Endothelial cell of umbilical vein (primary cell): ENCODE data around the gene RETNLB. TPM values are rescaled to one million over a fixed set of nuclear protein-coding genes. Genes with fewer than 3 reads are reported as not detected.

Experiments used
- BruUV-seq: library from RNA; stranded (reverse); fragments of 400-500 nt; replicated peaks from 2 replicates; lab custom pipeline; 2021; lab: Mats Ljungman, UMichigan
- CTCF ChIA-PET: fragments of 300-600, 350-600 bp; sonication (Branson Sonifier 250); formaldehyde crosslinking; loops from one replicate; lab custom pipeline; 2021; ENCODE audit warnings: antibody characterized with exemption, inconsistent platforms; lab: Charles Lee
- POLR2A ChIA-PET: fragments of 300-600, 350-600 bp; sonication (Branson Sonifier 250); formaldehyde crosslinking; loops from one replicate; lab custom pipeline; 2021; ENCODE audit warnings: antibody characterized with exemption, inconsistent platforms; lab: Charles Lee
- DNase-seq: peaks from one replicate; pipeline ENCODE4 v3.0.0-alpha.2; 2011; ENCODE audit warnings: low read depth, low spot score
- FAIRE-seq: peaks from 2 replicates; lab custom pipeline; 2011; peaks lifted over from hg19 to GRCh38; lab: Jason Lieb, UNC
- H2AFZ ChIP-seq: 2 replicates; pipeline ENCODE4 v1.6.0; 2012; ENCODE audit warnings: low read depth, low read length, control low read depth, inconsistent platforms
- H3K27ac ChIP-seq: 2 replicates; pipeline ENCODE4 v1.5.1; 2011; ENCODE audit warnings: low read depth, mild to moderate bottlenecking, control low read depth, low read length, moderate library complexity; ENCODE audit not compliant: insufficient read depth
- H3K27me3 ChIP-seq, 2 experiments: 2 replicates each; pipeline versions ENCODE4 v1.6.0 to v1.6.1; 2011; ENCODE audit warnings: low read length in 2 of 2, mixed read lengths in 1 of 2; ENCODE audit not compliant: control insufficient read depth in 2 of 2, insufficient read depth in 2 of 2
- H3K36me3 ChIP-seq, 2 experiments: 2 replicates in 1 of 2; 3 replicates in 1 of 2; pipeline ENCODE4 v1.5.1; 2011; ENCODE audit warnings: low read length in 2 of 2, mild to moderate bottlenecking in 1 of 2, moderate library complexity in 1 of 2; ENCODE audit not compliant: control insufficient read depth in 2 of 2, insufficient read depth in 2 of 2; ENCODE audit errors: extremely low read depth in 1 of 2
- H3K4me1 ChIP-seq: 3 replicates; pipeline ENCODE4 v1.5.1; 2011; ENCODE audit warnings: mild to moderate bottlenecking, low read length; ENCODE audit not compliant: control insufficient read depth, insufficient read depth; ENCODE audit errors: extremely low read depth
- H3K4me2 ChIP-seq: 2 replicates; pipeline ENCODE4 v1.6.1; 2011; ENCODE audit warnings: low read length, control low read depth, mixed read lengths; ENCODE audit not compliant: insufficient read depth
- H3K4me3 ChIP-seq, 3 experiments: fragments of 200-600 bp in 1 of 3; sonication (generic), shearing (Covaris generic) in 1 of 3; replicated peaks in 1 of 3; 2 replicates each; pipeline ENCODE4 v1.5.1; 2011 to 2016; ENCODE audit warnings: control low read depth in 3 of 3, low read length in 3 of 3, mild to moderate bottlenecking in 2 of 3, inconsistent platforms in 1 of 3, low read depth in 1 of 3, moderate library complexity in 1 of 3; ENCODE audit not compliant: insufficient read depth in 1 of 3
- H3K79me2 ChIP-seq: 2 replicates; pipeline ENCODE4 v1.6.0; 2012; ENCODE audit warnings: low read length, inconsistent platforms; ENCODE audit not compliant: control insufficient read depth, insufficient read depth
- H3K9ac ChIP-seq: replicated peaks from 2 replicates; pipeline ENCODE3; 2011; ENCODE audit warnings: low read length, control low read depth; ENCODE audit not compliant: insufficient read depth; ENCODE audit errors: extremely low read depth
- H3K9me1 ChIP-seq: replicated peaks from 3 replicates; pipeline ENCODE4 v1.6.0; 2011; ENCODE audit warnings: mild to moderate bottlenecking, low read length; ENCODE audit not compliant: control insufficient read depth, insufficient read depth; ENCODE audit errors: extremely low read depth
- H3K9me3 ChIP-seq: replicated peaks from 2 replicates; pipeline ENCODE4 v1.5.1; 2012; ENCODE audit warnings: low read length, inconsistent platforms; ENCODE audit not compliant: control insufficient read depth, insufficient read depth
- H4K20me1 ChIP-seq: replicated peaks from 2 replicates; pipeline ENCODE3; 2011; ENCODE audit warnings: mild to moderate bottlenecking, low read length; ENCODE audit not compliant: control insufficient read depth, insufficient read depth; ENCODE audit errors: extremely low read depth
- EZH2 ChIP-seq: IDR thresholded peaks from 2 replicates; pipeline ENCODE4 v1.6.1; 2012; ENCODE audit warnings: borderline replicate concordance, low read depth, mild to moderate bottlenecking, moderate library complexity, low read length, inconsistent platforms; ENCODE audit not compliant: severe bottlenecking
- FOS ChIP-seq: IDR thresholded peaks from 2 replicates; pipeline ENCODE4 v1.6.1; 2011; ENCODE audit warnings: mild to moderate bottlenecking, low read length, moderate library complexity, borderline replicate concordance; ENCODE audit not compliant: insufficient read depth
- GATA2 ChIP-seq: IDR thresholded peaks from 2 replicates; pipeline ENCODE4 v1.7.0; 2011; ENCODE audit warnings: low read depth, mild to moderate bottlenecking, moderate library complexity, mixed read lengths, low read length; ENCODE audit not compliant: insufficient read length, insufficient read depth
- JUN ChIP-seq: IDR thresholded peaks from 2 replicates; pipeline ENCODE4 v1.6.1; 2011; ENCODE audit warnings: borderline replicate concordance, low read depth; ENCODE audit not compliant: insufficient read length, insufficient read depth
- MYC ChIP-seq: IDR thresholded peaks from one replicate; pipeline ENCODE4 v1.6.1; 2011; ENCODE audit warnings: mild to moderate bottlenecking, low read depth, low read length
- POLR2A ChIP-seq: IDR thresholded peaks from 2 replicates; pipeline ENCODE4 v1.6.1; 2012; ENCODE audit warnings: low read depth, mild to moderate bottlenecking, control low read depth, low read length
- POLR2AphosphoS5 ChIP-seq: IDR thresholded peaks from 2 replicates; pipeline ENCODE4 v1.6.1; 2012; ENCODE audit warnings: low read depth, mild to moderate bottlenecking, control low read depth, low read length, moderate library complexity; ENCODE audit not compliant: insufficient read depth
- dilution Hi-C: fragments of 300-500 bp; cut with MboI; formaldehyde crosslinking; loops from one replicate; pipeline ENCODE4 v1.15.0; 2019; ENCODE audit warnings: low sequenced_read_pairs; ENCODE audit not compliant: extremely low pct_ligation_motif_present
- intact Hi-C: fragments of 100-400 bp; cut with micrococcal nuclease; formaldehyde crosslinking; loops from one replicate; pipeline ENCODE4 v1.10.0; 2022
- polyA plus RNA-seq, 4 experiments: library from polyadenylated mRNA; depleted of rRNA in 3 of 4; stranded (reverse) in 3 of 4; unstranded in 1 of 4; fragments of >200 nt; gene quantifications; 2 replicates each; pipeline versions ENCODE4 v1.2.1 to v1.2.3, GENCODE V29; 2011 to 2012; ENCODE audit warnings: missing spikeins in 1 of 4
- total RNA-seq: library from RNA; stranded (reverse); gene quantifications from 2 replicates; pipeline ENCODE4 v1.2.3, GENCODE V29; 2021
- TF ChIP-seq, protein P1 (sequence below), 2 donors: IDR thresholded peaks; 1 replicate in 1 of 2; 2 replicates in 1 of 2; pipeline ENCODE4 v1.5.1; 2011; ENCODE audit warnings: low read length in 2 of 2, mild to moderate bottlenecking in 2 of 2, moderate library complexity in 2 of 2, control low read depth in 1 of 2, inconsistent platforms in 1 of 2, low read depth in 1 of 2; ENCODE audit not compliant: insufficient read depth in 1 of 2; ENCODE audit errors: extremely low read depth in 1 of 2
- TF ChIP-seq, protein P2 (sequence below): IDR thresholded peaks from 2 replicates; pipeline ENCODE4 v1.6.1; 2011; ENCODE audit not compliant: insufficient read depth, insufficient read length

Gene RETNLB
- total and polyA plus RNA-seq, 2 donors (not counting 3 experiments of a cell fraction or from before 2014, with no cell fraction given) = not detected

DNA sequence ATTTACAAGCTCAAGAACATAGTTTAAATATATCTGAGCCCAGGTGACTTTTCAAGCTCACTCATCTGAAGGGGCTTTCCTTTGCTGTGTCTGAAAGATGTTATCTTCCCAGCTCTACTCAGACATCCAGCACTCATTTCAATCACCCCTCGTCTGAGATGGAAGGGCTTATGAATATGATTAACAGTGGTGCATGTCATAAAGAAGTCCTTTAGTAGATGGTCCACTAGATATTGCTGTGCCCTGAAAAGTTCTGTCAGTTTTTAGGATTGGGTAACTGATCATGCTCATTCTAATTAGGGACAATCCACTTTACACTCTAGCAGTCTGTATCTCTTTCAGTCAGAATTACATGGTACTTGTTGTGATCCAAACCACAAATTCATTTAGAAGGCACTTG, 28.3 kb downstream of the RETNLB start:
- no TSS peak for BruUV-seq
- H3K4me3 ChIP-seq = no peak overlapping the region
- no peak for FAIRE-seq
- H3K36me3 ChIP-seq = no peaks in the 10 kb centered on the region
- no peak overlapping the region for H2AFZ ChIP-seq
- TF ChIP-seq EZH2 (no peak), POLR2AphosphoS5 (no peak)
- no peaks in the 10 kb centered on the region for H3K4me1 ChIP-seq
- H3K27me3 ChIP-seq = no peaks in the 10 kb centered on the region
- POLR2A ChIA-PET = no interaction called here
- CTCF ChIA-PET = no interaction called here
- intact Hi-C loops (no loop called here), dilution Hi-C loops (no loop called here)
- no peaks in the 10 kb centered on the region for H4K20me1 ChIP-seq
- no peaks in the 10 kb centered on the region for H3K9me3 ChIP-seq
- H3K27ac ChIP-seq = no peak overlapping the region
- no peak for DNase-seq
- no peaks in the 10 kb centered on the region for H3K79me2 ChIP-seq
- H3K4me2 ChIP-seq = no peak overlapping the region
- H3K9me1 ChIP-seq = no peaks in the 10 kb centered on the region
- no peak overlapping the region for H3K9ac ChIP-seq

DNA sequence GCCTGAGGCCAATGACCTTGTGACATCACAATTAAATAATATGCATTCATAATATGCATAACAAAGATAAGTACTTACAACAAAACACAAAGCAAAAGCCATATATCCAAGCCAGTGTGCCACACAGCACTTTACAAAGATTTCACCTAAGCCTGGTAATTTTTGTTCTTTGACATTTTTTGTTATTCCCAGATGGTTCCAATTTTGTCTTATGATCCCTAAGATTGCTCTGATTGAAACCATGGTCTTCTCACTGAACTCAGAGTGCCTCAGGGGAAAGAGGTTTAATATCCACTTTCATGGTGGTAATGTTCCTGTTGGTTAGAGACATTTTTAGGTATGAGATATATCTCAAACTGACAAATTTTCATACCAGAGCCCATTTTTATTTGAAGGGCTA, 29.1 kb downstream of the RETNLB start:
- Histone ChIP-seq H2AFZ (no peak overlapping the region), H3K4me2 (no peak overlapping the region), H3K27me3 (no peaks in the 10 kb centered on the region), H3K9me1 (no peaks in the 10 kb centered on the region), H3K9ac (no peak overlapping the region), H3K9me3 (no peaks in the 10 kb centered on the region), H3K79me2 (no peaks in the 10 kb centered on the region), H3K4me1 (no peaks in the 10 kb centered on the region), H3K27ac (no peak overlapping the region), H3K4me3 (no peak overlapping the region), H3K36me3 (no peaks in the 10 kb centered on the region), H4K20me1 (no peaks in the 10 kb centered on the region)
- no TSS peak for BruUV-seq
- DNase-seq (no peak), FAIRE-seq (no peak)
- dilution Hi-C loops = no loop called here
- TF ChIP-seq EZH2 (no peak), POLR2A (no peak), MYC (no peak), GATA2 (no peak), POLR2AphosphoS5 (no peak), FOS (no peak), JUN (no peak)
- TF ChIP-seq, protein P1, sequence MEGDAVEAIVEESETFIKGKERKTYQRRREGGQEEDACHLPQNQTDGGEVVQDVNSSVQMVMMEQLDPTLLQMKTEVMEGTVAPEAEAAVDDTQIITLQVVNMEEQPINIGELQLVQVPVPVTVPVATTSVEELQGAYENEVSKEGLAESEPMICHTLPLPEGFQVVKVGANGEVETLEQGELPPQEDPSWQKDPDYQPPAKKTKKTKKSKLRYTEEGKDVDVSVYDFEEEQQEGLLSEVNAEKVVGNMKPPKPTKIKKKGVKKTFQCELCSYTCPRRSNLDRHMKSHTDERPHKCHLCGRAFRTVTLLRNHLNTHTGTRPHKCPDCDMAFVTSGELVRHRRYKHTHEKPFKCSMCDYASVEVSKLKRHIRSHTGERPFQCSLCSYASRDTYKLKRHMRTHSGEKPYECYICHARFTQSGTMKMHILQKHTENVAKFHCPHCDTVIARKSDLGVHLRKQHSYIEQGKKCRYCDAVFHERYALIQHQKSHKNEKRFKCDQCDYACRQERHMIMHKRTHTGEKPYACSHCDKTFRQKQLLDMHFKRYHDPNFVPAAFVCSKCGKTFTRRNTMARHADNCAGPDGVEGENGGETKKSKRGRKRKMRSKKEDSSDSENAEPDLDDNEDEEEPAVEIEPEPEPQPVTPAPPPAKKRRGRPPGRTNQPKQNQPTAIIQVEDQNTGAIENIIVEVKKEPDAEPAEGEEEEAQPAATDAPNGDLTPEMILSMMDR (IDR thresholded peaks at IDR 0.05; ENCODE audit: extremely low read depth in 1 of 2, insufficient read depth in 1 of 2, low read depth in 1 of 2, low read length in 2 of 2) = no peak
- TF ChIP-seq, protein P2, sequence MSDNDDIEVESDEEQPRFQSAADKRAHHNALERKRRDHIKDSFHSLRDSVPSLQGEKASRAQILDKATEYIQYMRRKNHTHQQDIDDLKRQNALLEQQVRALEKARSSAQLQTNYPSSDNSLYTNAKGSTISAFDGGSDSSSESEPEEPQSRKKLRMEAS = no peak
- intact Hi-C loops = no loop called here
- ChIA-PET CTCF (no interaction called here), POLR2A (no interaction called here)
